Ovary (tissue), 9 donors: ENCODE measurements around the gene HIP1. TPM values are rescaled to one million over a fixed set of nuclear protein-coding genes. Genes with fewer than 3 reads are reported as not detected.
"Not testable (repeated sequence)": the region's sequence is repeated elsewhere in the genome, so short reads cannot be mapped to it uniquely, and the experiment has no call there.

Experiments
- DNase-seq, 5 donors: peaks; one replicate each; pipeline ENCODE4 v3.0.0-alpha.2; 2019 to 2020
- H3K27ac ChIP-seq, 2 donors: fragments of 200-600 bp; one replicate each; pipeline versions ENCODE4 v1.5.1 to v1.8.0; 2019 to 2022
- H3K27me3 ChIP-seq: fragments of 200-600 bp; one replicate; pipeline ENCODE4 v1.8.0; 2022
- H3K36me3 ChIP-seq: fragments of 200-600 bp; sonication (generic); one replicate; pipeline ENCODE4 v1.5.1; 2019
- H3K4me1 ChIP-seq: one replicate; pipeline ENCODE4 v1.8.1; 2013; ENCODE audit warnings: mild to moderate bottlenecking, moderate library complexity; ENCODE audit not compliant: insufficient read depth
- H3K4me3 ChIP-seq: fragments of 200-600 bp; sonication (generic); one replicate; pipeline ENCODE4 v1.5.1; 2017
- H3K9me3 ChIP-seq, 2 donors: fragments of 200-600 bp in 1 of 2; sonication (generic) in 1 of 2; one replicate each; pipeline versions ENCODE4 v1.5.1 to v1.8.1; 2013 to 2019; ENCODE audit warnings: mild to moderate bottlenecking in 1 of 2, moderate library complexity in 1 of 2
- CTCF ChIP-seq, 3 donors: fragments of 450-650 bp in 2 of 3; fragments of 200-600 bp in 1 of 3; IDR thresholded peaks; one replicate each; pipeline versions ENCODE4 v1.5.1 to v1.8.0; 2016 to 2022; ENCODE audit warnings: antibody characterized with exemption in 3 of 3, mild to moderate bottlenecking in 1 of 3
- EP300 ChIP-seq: sonication (generic); formaldehyde crosslinking; IDR thresholded peaks from one replicate; pipeline ENCODE4 v1.6.1; 2017; ENCODE audit warnings: antibody characterized with exemption
- POLR2A ChIP-seq: fragments of 450-650 bp; IDR thresholded peaks from one replicate; pipeline ENCODE4 v1.6.1; 2017; ENCODE audit warnings: antibody characterized with exemption, mild to moderate bottlenecking, moderate library complexity
- WGBS, 3 donors: extraction: QIAGEN DNeasy Blood & Tissue Kit in 1 of 3; methylation state at CpG; one replicate each; pipeline versions ENCODE4 v1.1.5 to v1.1.7; 2013 to 2017; 5-methylcytosine and 5-hydroxymethylcytosine counted together
- intact Hi-C, 4 donors: fragments of 100-400 bp; cut with DNase I; formaldehyde crosslinking; loops; one replicate each; pipeline versions ENCODE4 v1.11.0 to v1.15.1; 2022 to 2023
- polyA plus RNA-seq, 2 donors: library from polyadenylated mRNA; stranded (reverse); fragments of 200-250 nt in 1 of 2; fragments of 350-450 nt in 1 of 2; fragmentation: Illumina TruSeq in 1 of 2; extraction: RNeasy Lipid Tissue Mini Kit (QIAGEN cat#74804) in 1 of 2; gene quantifications; one replicate each; pipeline ENCODE4 v1.2.3, GENCODE V29; 2013 to 2014
- total RNA-seq, 7 donors: library from RNA; depleted of rRNA in 2 of 7; stranded (reverse); fragments of >200 nt in 2 of 7; fragmentation: NEBNext Ultra II Directional in 3 of 7; extraction: Animal tissue kit (Norgen Biotek cat#: 25700) in 3 of 7; gene quantifications; one replicate each; pipeline versions ENCODE4 v1.1.0 to v1.2.4, GENCODE V29; 2016 to 2023
- donor health status: DM: no; HTN: no; CAD: no; lungs with moderate emphysema.
- donor health status: DM: no; HTN: no; CAD: no.
- donor health status: Bipolar disorder and iron deficiency.
- donor health status: DM: yes; HTN: yes; CAD: no.
- donor health status: DM: no; HTN: no; CAD: no.
- donor health status: DM: yes; HTN: yes; CAD: no.

The HIP1 gene
- total and polyA plus RNA-seq, 9 donors: 9.4 to 31.4 (median 16.8) TPM

GRCh38 chr7:75686551-75686950 lies 52.2 kb downstream of the HIP1 start:
- no peak for DNase-seq
- intact Hi-C loops: no loop called here
- TF ChIP-seq EP300: no peak
- TF ChIP-seq CTCF (IDR thresholded peaks at IDR 0.05): no peak
- TF ChIP-seq POLR2A: no peak

GRCh38 chr7:75682052-75682451 lies 56.7 kb downstream of the HIP1 start:
- H3K27me3 ChIP-seq, H3K27ac ChIP-seq, H3K36me3 ChIP-seq, DNase-seq, H3K9me3 ChIP-seq, H3K4me1 ChIP-seq, H3K4me3 ChIP-seq, intact Hi-C loops: not testable (repeated sequence)
- WGBS, 3 donors: 76 to 88% (median 86%) methylated on average over 6 of the region's 6 CpGs

More at GRCh38 chr7:75686551-75686950, 52.2 kb downstream of the HIP1 start:
- Histone ChIP-seq H3K36me3 (no peaks in the 10 kb centered on the region), H3K4me3 (no peak overlapping the region), H3K27ac (no peak overlapping the region), H3K9me3 (no peaks in the 10 kb centered on the region), H3K4me1 (peaks cover 7% of the 10 kb centered on the region), H3K27me3 (no peaks in the 10 kb centered on the region)

- intact Hi-C loops: no loop called here
- WGBS, 3 donors: 65 to 80% (median 77%) methylated on average over 3 of the region's 3 CpGs
- TF ChIP-seq POLR2A: no peak
- TF ChIP-seq EP300: no peak
- TF ChIP-seq CTCF (IDR thresholded peaks at IDR 0.05): no peak
- Histone ChIP-seq H3K27me3 (no peaks in the 10 kb centered on the region), H3K36me3 (no peaks in the 10 kb centered on the region), H3K4me3 (no peak overlapping the region), H3K9me3 (no peaks in the 10 kb centered on the region), H3K27ac (no peak overlapping the region), H3K4me1 (no peaks in the 10 kb centered on the region)
- no peak for DNase-seq
Observed at GRCh38 chr7:75679060-75679459, 59.7 kb downstream of the HIP1 start.

- H3K9me3 ChIP-seq: no peaks in the 10 kb centered on the region
- H3K27me3 ChIP-seq: no peaks in the 10 kb centered on the region
- WGBS, 3 donors: 62 to 84% (median 72%) methylated on average over 4 of the region's 4 CpGs
- H3K4me3 ChIP-seq: no peak overlapping the region
- H3K27ac ChIP-seq: no peak overlapping the region
- H3K4me1 ChIP-seq: no peaks in the 10 kb centered on the region
- intact Hi-C loops: no loop called here
- DNase-seq: no peak
- TF ChIP-seq EP300 (no peak), POLR2A (no peak), CTCF (IDR thresholded peaks at IDR 0.05) (no peak)
- no peaks in the 10 kb centered on the region for H3K36me3 ChIP-seq
Observed at GRCh38 chr7:75669579-75669978, 69.2 kb downstream of the HIP1 start.

- no peak for TF ChIP-seq CTCF (IDR thresholded peaks at IDR 0.05)
Observed at GRCh38 chr7:75667938-75668337, 70.8 kb downstream of the HIP1 start.

More at GRCh38 chr7:75667938-75668337, 70.8 kb downstream of the HIP1 start:
- Histone ChIP-seq H3K36me3 (no peaks in the 10 kb centered on the region), H3K4me3 (no peak overlapping the region), H3K27me3 (no peaks in the 10 kb centered on the region), H3K27ac (no peak overlapping the region), H3K4me1 (peaks cover 2% of the 10 kb centered on the region), H3K9me3 (no peaks in the 10 kb centered on the region)
- DNase-seq: no peak
- WGBS, 3 donors: 51 to 65% (median 62%) methylated on average over 4 of the region's 4 CpGs
- intact Hi-C loops: no loop called here
